HuH-7 (cell line): ENCODE data around the gene PROM1.

Experiments
- DNase-seq: peaks from one replicate; pipeline ENCODE4 v3.0.0; 2011; ENCODE audit warnings: low spot score

PROM1 gene

GRCh38 chr4:16109256-16109655, 25.4 kb upstream of the PROM1 start:
- DNase-seq: no peak

GRCh38 chr4:16106956-16107355, 23.1 kb upstream of the PROM1 start:
- no peak for DNase-seq

GRCh38 chr4:16104520-16104919, 20.7 kb upstream of the PROM1 start:
- DNase-seq: no peak

- no peak for DNase-seq
These were observed 18.5 kb upstream of the PROM1 start for GRCh38 chr4:16102356-16102755.

- no peak for DNase-seq
These were observed 17.0 kb upstream of the PROM1 start for GRCh38 chr4:16100833-16101232.

GRCh38 chr4:16092682-16093319, 9.0 kb upstream of the PROM1 start:
- no peak for DNase-seq

GRCh38 chr4:16090096-16090705, 6.4 kb upstream of the PROM1 start:
- DNase-seq: no peak

GRCh38 chr4:16089156-16089555, 5.3 kb upstream of the PROM1 start:
- DNase-seq: no peak

GRCh38 chr4:16088601-16089000, 4.8 kb upstream of the PROM1 start:
- no peak for DNase-seq

- DNase-seq: no peak
These were observed 2.0 kb upstream of the PROM1 start for GRCh38 chr4:16085822-16086221.

- peak; percentile 81 for DNase-seq
These were observed 1.2 kb downstream of the PROM1 start for GRCh38 chr4:16082426-16083240.

- peak; percentile 38 for DNase-seq
These were observed 1.8 kb downstream of the PROM1 start for GRCh38 chr4:16082041-16082425.

GRCh38 chr4:16079046-16079445, 4.8 kb downstream of the PROM1 start:
- DNase-seq: no peak

- no peak for DNase-seq
These were observed 5.5 kb downstream of the PROM1 start for GRCh38 chr4:16078195-16078760.

GRCh38 chr4:16077786-16078185, 6.0 kb downstream of the PROM1 start:
- DNase-seq: no peak

GRCh38 chr4:16075975-16076757, 7.7 kb downstream of the PROM1 start:
- DNase-seq: no peak

- no peak for DNase-seq
These were observed 8.8 kb downstream of the PROM1 start for GRCh38 chr4:16075061-16075460.

- DNase-seq: no peak
These were observed 11.7 kb downstream of the PROM1 start for GRCh38 chr4:16072168-16072567.

GRCh38 chr4:16070203-16070602, 13.6 kb downstream of the PROM1 start:
- no peak for DNase-seq

GRCh38 chr4:16067515-16067914, 16.3 kb downstream of the PROM1 start:
- DNase-seq: no peak

- DNase-seq: no peak
These were observed 17.2 kb downstream of the PROM1 start for GRCh38 chr4:16066586-16067128.

- no peak for DNase-seq
These were observed 18.8 kb downstream of the PROM1 start for GRCh38 chr4:16065066-16065465.
